Lower leg skin (tissue), 4 donors: ENCODE measurements around the gene WWOX. TPM values are rescaled to one million over a fixed set of nuclear protein-coding genes. Genes with fewer than 3 reads are reported as not detected.

Source experiments
- DNase-seq, 2 donors: peaks; one replicate each; pipeline ENCODE4 v3.0.0-alpha.2; 2019; ENCODE audit warnings: low spot score in 2 of 2
- H3K4me3 ChIP-seq: fragments of 200-600 bp; sonication (generic); 2 replicates; pipeline ENCODE4 v1.5.1; 2017; ENCODE audit warnings: mild to moderate bottlenecking, low read depth; ENCODE audit not compliant: poor library complexity, severe bottlenecking
- CTCF ChIP-seq, 3 donors: fragments of 450-650 bp; IDR thresholded peaks; one replicate each; pipeline ENCODE4 v1.5.1; 2016; ENCODE audit warnings: antibody characterized with exemption in 3 of 3, mild to moderate bottlenecking in 3 of 3, moderate library complexity in 2 of 3
- POLR2A ChIP-seq, 2 donors: fragments of 450-650 bp; IDR thresholded peaks; one replicate each; pipeline ENCODE4 v1.6.1; 2016 to 2017; ENCODE audit warnings: antibody characterized with exemption in 2 of 2, mild to moderate bottlenecking in 1 of 2, moderate library complexity in 1 of 2
- WGBS, 2 donors: methylation state at CpG; one replicate each; pipeline ENCODE4 v1.1.5; 2018; 5-methylcytosine and 5-hydroxymethylcytosine counted together
- intact Hi-C: fragments of 100-400 bp; cut with DNase I; formaldehyde crosslinking; loops from one replicate; pipeline ENCODE4 v1.15.0; 2023; ENCODE audit warnings: low total_unique reads
- total RNA-seq, 4 donors: library from RNA; depleted of rRNA; stranded (reverse); fragments of >200 nt; gene quantifications; one replicate each; pipeline ENCODE4 v1.1.0, GENCODE V29; 2016

WWOX gene
- total RNA-seq, 4 donors from 2014 or later, result 21.0 to 82.7 (median 36.1) TPM

- intact Hi-C loops, result no loop called here
- no peak overlapping the region for H3K4me3 ChIP-seq
- TF ChIP-seq POLR2A (IDR thresholded peaks at IDR 0.05) (no peak), CTCF (IDR thresholded peaks at IDR 0.05) (no peak)
- no peak for DNase-seq
- WGBS, 2 donors, result 76 to 86% methylated on average over 6 of the region's 6 CpGs
Observed at GRCh38 chr16:79062821-79063220, 963.4 kb downstream of the WWOX start.

- no peak for TF ChIP-seq POLR2A (IDR thresholded peaks at IDR 0.05)
- intact Hi-C loops, result no loop called here
- no peak overlapping the region for H3K4me3 ChIP-seq
- WGBS, 2 donors, result 79 to 83% methylated on average over 15 of the region's 15 CpGs
- no peak for DNase-seq
Observed at GRCh38 chr16:79064256-79064972, 965.0 kb downstream of the WWOX start.

- intact Hi-C loops, result no loop called here
- 65 to 67% methylated on average over 7 of the region's 7 CpGs for WGBS, 2 donors
- no peak for DNase-seq
- TF ChIP-seq CTCF (IDR thresholded peaks at IDR 0.05) (no peak), POLR2A (IDR thresholded peaks at IDR 0.05) (no peak)
- no peak overlapping the region for H3K4me3 ChIP-seq
Observed at GRCh38 chr16:79066561-79066960, 967.1 kb downstream of the WWOX start.

- intact Hi-C loops, result no loop called here
- TF ChIP-seq CTCF (IDR thresholded peaks at IDR 0.05), result no peak
- TF ChIP-seq POLR2A (IDR thresholded peaks at IDR 0.05), result no peak
Observed at GRCh38 chr16:79067600-79067999, 968.1 kb downstream of the WWOX start.

GRCh38 chr16:79069121-79069520 is 969.7 kb downstream of the WWOX start:
- WGBS, 2 donors, result 86 to 88% methylated on average over 12 of the region's 12 CpGs
- no peak overlapping the region for H3K4me3 ChIP-seq
- TF ChIP-seq CTCF (IDR thresholded peaks at IDR 0.05), result no peak
- no peak for TF ChIP-seq POLR2A (IDR thresholded peaks at IDR 0.05)
- DNase-seq, result no peak
- intact Hi-C loops, result no loop called here

More at GRCh38 chr16:79067600-79067999, 968.1 kb downstream of the WWOX start:
- no peak overlapping the region for H3K4me3 ChIP-seq
- no peak for DNase-seq
- WGBS, 2 donors, result 85 to 86% methylated on average over 7 of the region's 7 CpGs

GRCh38 chr16:79069633-79070032 is 970.2 kb downstream of the WWOX start:
- no peak for TF ChIP-seq POLR2A (IDR thresholded peaks at IDR 0.05)
- no peak for TF ChIP-seq CTCF (IDR thresholded peaks at IDR 0.05)
- H3K4me3 ChIP-seq, result no peak overlapping the region
- no peak for DNase-seq
- WGBS, 2 donors, result 70 to 86% methylated on average over 1 of the region's 1 CpG
- intact Hi-C loops, result no loop called here
